HG03442 (cell line): ENCODE measurements around the gene ERC1.
"Not testable (repeated sequence)": the region's sequence is repeated elsewhere in the genome, so short reads cannot be mapped to it uniquely, and the experiment has no call there.

Source experiments
- ATAC-seq: cut with Tn5 transposase; IDR thresholded peaks from one replicate; pipeline ENCODE4 v1.9.1; 2021; ENCODE audit warnings: mild to moderate bottlenecking, moderate library complexity; ENCODE audit not compliant: unreplicated experiment

ERC1 gene

DNA sequence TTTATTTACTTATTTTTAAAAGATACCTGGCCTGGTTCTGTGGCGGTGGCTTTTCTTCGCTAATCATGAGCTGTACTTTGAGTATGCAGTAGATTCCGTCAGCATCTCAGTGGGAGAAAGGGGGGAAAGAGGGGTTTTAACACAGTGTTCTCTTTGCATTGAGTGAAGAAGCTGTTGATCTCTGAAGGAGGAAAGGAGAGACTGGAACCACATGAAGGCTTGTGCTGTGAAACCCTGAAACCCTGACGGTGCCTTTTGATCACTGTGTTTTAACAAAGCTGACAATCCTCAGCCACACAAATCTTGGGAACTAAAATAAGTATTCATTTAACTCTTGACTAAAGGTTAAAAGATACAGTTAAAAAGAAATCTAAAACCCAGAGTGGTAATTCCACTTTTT is 353.2 kb downstream of the ERC1 start:
- no peak for ATAC-seq

DNA sequence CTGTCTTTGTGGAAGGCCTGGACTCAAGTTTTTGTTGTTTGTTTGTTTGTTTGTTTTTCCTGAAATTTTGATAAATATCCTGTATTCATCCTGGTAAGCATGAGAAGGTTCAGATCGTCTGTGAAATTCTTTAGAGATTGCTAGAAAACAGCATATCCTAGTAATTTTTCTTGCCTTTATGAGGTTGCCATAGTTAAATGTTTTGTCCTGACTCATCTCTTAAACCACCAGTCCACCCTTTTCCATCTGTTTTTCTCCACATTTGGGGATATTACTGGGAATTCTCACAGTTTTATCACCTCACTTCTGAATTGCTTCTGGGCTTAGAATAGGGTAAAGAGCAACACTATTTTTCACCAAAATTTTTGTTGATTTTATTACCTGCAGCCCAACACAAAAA is 355.1 kb downstream of the ERC1 start:
- ATAC-seq, result no peak

DNA sequence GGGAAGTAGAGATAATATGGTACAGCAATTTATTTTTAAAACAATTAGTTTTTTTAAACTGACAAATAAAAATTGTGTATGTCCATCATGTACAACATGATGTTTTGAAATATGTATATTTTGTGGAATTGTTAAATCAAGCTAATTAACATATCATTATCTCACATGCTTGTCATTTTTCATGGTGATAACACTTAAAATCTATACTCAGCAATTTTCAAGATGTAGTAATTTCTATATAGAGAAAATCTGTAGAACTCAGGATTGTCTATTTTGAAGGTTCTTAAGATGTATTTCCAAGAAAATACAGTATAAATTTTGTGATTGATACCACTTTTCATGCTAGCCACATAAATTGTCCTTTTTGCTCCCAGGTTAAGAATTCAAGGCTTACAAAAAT is 356.3 kb downstream of the ERC1 start:
- no peak for ATAC-seq

DNA sequence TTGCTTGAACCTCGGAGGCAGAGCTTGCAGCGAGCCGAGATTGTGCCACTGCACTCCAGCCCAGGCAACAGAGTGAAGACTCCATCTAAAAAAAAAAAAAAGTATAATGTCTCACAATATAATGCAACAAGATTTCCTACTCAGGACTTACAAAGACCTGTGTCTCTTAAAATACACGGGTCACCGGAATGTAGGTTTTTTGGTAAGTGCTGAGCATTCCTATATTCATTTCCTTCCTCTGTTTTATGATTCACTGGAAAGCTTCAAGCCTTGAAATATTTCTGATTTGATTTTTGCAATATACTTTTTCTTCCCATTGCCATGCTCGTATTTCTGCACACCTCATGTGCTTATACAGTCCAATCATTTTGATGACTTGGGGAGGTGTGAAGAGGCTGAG is 357.6 kb downstream of the ERC1 start:
- ATAC-seq, result no peak

DNA sequence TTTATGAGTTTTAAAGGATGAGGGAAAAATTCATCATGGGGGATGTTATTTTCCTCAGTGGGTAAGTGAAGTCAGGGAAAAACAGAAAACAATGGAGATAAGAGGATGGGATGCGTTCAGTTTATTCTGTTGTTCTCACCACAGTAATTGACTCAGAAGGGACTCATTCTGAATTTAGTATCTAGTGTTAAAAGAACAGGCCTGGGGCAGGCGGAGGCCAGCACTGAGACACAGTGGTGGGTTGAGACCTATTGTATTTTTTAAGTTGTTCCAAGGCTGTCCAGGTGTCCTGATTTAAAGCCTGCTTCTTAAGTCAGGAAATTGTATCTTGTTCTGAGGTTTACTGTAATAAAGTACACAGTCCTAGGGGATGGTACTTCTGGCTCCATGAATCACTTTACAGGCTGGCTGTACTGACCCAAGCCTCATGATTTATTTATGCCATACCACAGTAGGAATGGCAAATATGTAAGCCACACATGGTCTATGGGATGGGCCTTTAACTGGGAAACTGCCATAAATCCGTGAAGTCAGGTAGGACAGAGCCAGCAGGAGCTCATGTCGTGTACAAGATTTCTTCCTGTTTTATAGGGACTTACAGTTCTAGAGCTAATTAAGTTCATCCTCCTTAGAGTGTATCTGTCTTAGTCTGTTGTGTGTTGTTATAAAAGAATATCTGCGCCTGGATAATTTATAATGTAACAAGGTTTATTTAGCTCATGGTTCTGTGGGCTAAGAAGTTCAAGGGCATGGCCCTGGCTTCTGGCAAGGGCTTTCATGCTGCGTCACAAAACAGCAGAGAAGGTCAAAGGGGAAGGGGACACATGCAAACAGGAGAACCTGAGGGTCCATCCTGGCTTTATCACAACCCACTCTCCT is 359.3 kb downstream of the ERC1 start:
- no peak for ATAC-seq

DNA sequence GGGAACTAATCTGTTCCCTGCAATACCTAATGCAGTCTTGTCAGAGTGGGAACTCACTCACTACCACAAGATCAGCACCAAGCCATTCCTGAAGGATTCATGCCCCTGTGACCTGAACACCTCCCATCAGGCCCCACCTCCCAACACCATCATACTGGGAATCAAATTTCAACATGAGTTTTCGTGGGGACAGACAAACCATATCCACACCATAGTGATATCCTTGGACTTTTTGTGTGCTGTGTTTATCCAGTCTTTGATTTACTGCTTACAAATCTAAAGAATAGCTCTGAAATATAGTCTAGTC is 359.9 kb downstream of the ERC1 start:
- no peak for ATAC-seq

DNA sequence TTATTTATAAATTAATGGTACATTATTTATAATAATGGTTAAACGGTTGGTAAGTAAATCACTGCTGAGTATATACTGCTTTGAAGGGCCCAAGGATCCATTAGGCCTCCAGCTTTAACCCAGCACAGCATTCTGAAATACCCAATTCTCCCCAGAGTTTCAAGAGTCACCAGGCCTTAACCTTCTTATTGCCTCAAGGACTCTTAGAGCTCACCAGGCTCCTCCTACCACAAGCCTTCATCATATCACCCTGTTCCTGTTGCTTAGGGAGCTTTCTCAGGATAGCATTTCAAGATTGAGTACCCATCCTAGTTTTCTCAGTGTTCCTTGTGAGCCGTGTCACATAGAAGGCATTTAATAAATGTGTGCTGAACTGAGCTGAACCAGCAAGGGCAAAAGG is 360.9 kb downstream of the ERC1 start:
- ATAC-seq, result no peak

DNA sequence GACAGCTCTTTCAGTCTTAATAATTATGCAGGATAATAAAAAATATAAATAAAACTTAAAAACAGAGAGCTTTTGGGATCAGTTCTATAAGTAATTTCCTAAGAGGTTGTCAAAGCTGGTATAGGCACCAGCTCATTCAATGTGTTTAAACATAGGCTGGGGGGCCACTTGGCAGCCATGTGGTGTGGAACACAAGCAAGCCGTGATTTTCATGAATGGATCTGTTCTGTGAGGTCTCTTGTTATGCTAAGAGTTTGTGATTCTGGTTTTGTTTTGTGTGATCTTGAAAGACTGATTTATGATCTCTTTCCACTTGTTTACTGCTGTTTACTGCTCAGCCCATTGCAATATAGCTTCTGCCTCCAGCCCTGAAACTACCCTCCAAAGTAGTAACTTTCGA is 362.4 kb downstream of the ERC1 start:
- no peak for ATAC-seq

DNA sequence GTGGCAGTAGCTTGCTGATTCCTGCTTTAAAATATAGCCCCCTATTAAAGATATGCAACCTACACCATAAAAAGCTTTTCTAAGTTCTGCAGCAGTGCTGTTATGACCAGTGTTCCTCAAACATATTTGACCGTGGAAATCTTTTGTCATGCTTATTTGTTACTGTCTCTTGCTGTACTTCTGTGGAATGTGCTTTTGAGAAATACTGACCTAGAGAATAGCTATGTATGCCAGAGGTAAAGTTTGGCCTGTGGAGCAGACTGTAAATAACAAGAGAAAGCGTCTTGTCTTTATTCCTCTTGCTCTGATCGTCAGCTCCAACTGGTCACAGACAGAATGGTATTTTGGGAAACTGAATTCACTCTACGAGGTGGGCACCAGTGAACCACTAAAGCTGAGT is 364.4 kb downstream of the ERC1 start:
- no peak for ATAC-seq

DNA sequence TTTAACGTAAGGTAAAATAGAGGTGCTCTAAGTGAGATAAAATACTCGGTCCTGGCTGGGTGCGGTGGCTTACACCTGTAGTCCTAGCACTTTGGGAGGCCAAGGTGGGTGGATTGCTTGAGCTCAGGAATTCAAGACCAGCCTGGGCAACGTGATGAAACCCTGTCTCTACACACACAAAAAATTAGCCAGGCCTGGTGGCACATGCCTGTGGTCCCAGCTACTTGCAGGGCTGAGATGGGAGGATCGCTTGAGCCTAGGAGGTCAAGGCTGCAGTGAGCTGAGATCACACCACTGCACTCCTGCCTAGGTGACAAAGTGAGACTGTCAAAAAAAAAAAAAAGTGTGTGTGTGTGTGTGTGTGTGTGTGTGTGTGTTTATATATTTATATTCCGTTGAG is 364.8 kb downstream of the ERC1 start:
- ATAC-seq, result not testable (repeated sequence)

DNA sequence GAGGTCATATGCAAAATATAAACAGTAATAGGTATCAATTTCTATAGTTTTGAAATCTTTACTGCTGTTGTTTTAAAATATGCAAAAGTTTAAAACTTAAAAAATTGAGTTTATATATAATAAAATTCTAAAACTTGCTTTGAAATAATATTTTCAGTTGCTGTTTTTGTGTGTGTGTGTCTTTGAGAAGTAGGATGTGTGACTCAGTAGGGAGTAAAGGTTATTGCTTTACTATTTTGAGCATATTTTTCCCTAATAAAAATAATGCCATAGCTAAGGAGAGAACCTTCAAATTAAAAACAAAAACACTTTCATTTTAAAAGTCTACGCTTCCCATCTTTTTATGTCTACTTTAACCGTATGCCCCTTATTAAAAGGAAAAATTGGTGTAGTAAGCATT is 365.3 kb downstream of the ERC1 start:
- ATAC-seq, result no peak

DNA sequence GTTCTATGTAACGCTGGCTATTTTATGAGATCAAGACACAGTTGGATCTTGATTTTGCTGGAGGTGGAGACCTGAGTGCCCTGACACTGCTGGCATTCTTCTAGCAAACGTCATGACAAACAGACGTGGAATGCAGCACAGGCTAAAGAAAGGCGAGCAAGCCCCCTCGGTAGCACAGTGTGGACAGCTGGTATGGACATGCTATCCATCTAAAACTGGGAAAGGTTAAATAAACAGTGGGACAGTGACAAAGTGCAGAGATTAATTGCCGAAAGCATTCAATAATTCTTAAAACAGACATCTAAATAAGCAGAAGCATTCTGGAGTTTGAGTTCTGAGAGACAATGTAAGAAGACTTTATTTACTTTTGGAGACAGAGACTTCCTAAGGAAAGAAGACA is 366.1 kb downstream of the ERC1 start:
- no peak for ATAC-seq

DNA sequence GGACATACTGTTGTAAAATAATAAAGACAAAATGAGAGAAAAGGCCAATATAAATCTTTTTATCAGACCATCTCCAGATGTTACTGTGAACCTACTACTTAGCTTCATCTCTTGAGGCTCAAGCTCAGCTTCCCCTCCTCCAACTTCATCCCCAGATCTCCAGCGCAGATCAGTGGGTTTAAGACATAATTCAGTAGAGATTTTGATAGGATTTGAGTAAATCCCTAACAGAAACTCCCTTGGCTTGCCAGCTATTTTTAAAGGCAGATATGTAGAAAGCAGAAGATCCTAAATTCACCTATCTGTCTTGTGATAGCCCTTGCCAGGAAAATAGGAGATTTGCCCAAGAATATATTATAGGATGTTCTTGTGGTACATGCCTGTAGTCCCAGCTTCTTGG is 366.7 kb downstream of the ERC1 start:
- ATAC-seq, result no peak

DNA sequence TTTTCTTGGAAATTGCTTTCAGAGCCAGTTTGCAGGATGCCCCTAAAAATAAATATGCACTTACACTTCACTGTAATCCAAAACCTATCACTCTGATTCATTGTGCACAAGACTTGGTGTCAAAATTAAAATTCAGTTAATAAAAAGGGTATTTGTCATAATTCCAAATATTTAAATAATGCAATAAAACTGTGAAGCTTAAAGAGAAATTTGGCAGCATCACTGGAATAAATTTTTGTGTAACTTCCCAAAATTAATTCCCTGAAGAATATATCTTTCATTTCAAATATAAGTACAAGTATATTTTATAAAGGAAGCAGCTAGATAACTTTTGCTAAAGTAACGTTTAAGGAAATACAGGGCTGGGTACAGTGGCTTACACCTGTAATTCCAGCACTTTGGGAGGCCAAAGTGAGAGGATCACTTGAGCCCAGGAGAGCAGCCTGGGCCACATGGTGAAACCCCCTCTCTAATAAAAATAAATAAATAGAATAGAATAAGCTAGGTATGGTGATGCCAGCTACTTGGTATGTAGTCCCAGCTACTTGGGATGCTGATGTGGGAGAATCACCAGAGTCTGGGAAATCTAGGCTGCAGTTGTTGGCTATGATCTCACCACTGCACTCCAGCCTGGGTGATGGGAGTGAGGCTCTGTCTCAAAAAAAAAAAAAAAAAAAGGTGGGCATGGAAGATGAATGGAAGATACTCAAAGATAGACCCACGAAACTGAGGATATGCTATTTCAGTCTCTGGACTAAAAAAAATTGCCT is 369.6 kb downstream of the ERC1 start:
- ATAC-seq, result no peak

DNA sequence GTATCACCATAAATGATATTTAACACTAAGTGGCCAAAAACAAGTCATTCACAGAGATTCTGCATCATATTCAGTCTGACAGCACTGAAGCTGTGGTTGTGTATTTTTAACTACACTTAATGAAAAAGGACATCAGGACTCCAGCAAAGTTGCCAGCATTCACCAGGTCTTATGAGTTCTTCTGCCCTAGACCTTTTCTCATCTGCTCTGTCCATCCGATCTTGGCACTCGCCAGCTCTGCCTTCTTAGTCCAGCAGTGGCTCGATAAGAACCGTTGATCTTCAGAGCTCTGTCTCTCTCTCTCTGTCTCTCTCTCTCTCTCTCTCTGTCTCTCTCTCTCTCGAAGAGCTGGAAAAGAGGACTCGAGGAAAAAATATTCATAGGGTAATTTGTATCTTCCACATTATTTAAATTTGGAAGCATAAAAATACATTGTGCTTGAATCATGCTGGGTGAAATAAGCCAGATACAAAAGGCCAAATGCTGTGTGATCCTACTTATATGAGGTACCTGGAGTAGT is 371.2 kb downstream of the ERC1 start:
- no peak for ATAC-seq

DNA sequence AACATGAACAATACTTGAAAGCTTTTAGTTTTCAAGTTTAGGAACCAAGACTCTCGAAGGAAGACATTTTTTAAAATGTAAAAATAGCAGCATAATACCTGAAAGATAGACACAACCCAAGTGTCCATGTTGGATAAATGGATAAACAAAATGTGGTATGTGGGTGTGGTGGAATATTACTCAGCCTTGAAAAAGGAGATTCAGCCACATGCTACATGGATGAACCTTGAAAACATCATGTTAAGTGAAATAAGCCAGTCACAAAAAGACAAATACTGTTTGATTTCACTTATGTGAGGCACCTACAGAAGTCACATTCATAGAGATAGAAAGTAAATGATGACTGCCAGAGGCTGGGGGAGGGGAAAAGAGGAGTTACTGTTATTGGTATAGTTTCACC is 374.7 kb downstream of the ERC1 start:
- ATAC-seq, result no peak

DNA sequence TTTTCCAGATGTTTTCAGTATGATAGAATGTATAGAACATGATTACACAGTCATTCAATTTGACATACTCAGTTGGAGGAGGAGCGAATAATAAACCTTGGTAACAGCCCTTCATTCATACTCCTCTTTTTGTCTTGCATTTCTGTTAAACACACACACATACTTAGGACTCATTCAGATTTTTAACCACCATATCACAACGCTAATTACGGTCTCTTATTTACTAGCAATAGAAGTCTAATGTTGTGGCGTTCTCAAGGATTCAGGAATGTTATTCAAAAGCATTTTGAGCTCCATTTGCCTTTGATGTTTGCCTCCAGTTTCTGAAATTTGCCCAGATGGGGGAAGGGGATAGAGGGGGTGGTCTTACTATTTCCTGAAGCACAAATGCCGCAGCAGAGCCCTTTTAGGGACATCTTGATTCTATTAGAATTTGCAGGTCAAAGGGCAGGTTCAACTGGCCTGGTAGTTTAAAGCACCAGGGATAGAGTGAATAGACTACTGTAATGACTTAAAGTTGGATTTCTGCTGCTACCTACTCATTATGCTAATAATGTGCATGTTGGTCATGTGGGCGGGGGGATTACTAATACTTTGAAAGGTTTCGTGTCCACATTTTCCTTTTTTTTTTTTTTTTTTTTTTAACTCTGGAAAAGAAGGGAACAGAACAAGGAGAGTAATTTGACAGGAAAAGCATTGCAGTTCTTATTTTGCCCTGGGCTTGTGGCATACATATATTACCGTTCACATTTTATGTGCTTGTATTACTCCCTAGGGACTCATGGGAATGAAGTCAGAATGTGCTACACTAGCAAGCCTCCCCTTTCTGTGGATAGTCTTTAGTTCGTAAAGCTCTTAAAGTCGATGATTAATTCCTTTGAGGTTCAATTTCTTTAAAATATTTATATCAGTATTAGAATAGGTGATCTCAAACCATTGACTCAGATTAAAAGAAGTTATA is 376.6 kb downstream of the ERC1 start:
- no peak for ATAC-seq

DNA sequence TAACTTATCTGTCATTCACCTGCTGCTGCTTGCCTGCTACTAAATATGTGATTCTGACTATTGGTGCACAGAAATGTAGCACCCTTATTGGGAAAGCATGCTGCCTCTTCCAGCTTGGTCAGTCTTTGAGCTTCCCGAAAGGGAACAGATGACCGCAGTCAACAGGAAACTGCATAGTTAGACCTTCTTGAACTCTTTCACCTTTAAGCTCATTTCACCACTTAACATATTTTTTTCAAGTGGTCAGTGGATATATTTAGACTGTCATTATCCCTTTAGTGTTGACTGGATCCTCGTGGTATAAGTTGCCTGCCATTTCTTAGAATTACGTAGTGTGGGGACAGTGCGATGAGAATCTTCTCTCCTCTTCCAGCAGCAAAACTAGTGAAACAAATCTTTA is 378.4 kb downstream of the ERC1 start:
- ATAC-seq, result no peak

DNA sequence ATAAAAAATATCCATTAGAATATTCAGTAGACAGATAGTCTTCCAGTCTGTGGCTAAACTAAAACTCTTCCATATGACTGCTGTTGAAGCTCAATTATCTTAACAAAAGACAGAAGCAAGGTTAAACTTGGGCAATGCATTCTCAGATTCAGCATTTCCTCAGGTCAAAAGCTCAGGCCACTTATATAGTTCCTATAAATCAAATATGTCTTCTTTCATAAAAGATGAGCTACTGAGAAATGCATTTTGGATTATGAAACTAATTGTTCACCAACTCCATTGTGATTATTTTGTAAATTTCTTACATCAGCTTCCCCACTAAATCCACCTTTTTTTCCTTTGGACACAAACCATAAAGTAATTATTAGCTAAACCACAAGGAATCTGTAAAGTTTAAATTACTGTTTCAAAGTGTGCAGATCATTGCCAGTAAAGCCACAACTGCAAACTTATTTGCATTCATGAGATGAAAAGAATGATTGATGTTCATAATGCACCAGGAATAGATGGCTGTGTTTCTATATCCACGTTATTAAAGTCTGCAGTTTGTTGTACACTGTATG is 379.0 kb downstream of the ERC1 start:
- no peak for ATAC-seq

DNA sequence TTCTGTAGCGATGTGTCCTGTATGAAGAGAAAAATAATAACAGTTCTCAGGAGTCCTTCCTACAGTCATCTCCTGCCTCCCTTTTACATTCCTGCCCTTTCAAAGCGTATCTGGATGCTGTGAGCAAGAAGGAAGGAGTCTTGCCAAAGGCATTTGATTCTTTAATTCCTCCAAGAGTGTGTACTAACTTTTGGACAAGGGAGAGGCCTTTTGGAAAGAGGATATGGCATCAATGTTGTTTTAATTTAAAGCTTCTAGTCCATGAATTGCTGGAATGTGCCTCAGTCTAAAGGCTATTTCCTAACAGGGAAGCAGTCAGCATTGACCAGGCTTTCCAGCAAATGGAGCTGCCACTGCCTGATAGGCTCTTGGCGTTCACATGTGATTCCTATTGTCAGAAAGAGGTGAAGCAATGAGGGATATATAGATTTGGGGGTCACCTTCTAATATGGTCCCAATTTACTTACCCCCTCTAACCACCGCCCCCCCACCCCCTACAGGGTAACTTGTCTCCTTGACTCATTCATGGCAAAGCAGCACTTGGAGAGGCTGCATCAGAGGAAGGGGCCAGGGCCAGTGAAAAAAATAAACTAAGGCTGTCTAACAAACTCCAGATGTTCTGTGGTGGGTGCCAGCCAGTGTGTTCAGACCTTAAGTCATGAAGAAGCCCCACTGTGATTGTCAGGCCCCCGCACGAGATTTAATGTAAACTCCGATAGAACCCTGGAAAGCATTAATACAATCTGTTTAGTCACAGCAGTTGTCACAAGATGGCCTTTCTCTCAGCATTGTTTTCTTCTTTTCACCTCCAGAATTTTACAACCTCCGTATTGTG is 383.1 kb downstream of the ERC1 start:
- no peak for ATAC-seq
